Measurements from ENCODE around the gene MCTP1.

MCTP1 gene

DNA sequence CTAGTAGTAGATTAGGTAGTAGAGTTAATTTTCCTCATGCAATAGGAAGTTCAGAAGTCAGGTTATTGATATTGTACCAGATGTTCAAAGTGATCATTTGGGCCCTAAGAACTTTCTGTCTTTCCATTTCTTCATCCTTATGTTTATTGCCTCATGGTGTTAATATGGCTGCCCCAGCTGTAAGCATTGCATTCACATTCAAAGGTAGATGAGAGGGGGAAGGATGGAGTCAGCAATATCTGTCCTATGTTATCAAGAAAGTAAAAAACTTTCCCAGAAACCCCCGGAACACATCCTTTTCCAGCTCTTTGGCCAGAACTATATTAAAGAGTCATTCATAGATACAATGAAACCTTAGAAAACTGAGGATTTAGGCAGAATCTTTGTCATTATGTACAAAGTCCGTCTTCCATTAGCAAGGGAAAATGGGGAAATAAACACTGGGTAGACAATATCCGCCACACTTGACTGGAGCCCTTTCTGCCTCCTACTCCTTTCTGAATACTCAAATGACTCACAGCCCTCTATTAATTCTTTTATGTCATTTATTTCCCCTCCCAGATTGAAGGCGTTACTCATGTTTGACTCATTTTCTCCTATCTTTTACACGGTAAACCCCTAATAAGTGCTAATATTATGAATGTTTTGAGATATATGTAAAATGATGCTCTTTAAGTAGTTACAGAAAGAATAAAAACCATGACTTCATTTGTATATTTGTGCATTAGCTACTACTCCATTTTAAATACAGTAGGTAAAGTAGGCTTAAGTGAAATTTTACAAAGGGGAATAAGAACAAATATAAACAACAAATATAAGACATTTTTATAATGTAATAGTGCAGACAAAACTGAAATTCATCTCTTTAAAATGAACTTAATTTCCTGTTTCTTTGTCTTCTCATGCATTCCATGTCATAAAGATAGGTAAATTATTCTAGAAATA is 538.8 kb downstream of the MCTP1 start:
- no peak for DNase-seq

DNA sequence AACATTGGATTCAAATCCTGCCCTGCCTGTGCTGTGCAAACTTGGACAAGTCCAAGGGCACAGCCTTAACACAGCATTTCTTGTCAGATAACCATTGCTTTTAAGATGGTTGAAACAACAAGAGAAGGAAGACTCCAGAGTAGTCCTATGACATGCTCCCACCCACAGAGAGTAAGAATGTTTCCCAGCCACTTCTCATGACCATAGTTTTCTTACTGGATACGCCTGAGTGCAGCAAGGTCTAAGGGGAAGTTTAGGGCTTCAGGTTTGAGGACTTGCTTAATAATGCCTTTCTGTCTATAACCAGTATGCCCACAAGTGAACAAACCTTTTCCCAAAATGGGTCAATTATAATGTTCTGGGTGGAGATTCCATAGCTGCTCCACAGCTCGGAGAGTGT is 540.0 kb downstream of the MCTP1 start:
- DNase-seq = no peak

DNA sequence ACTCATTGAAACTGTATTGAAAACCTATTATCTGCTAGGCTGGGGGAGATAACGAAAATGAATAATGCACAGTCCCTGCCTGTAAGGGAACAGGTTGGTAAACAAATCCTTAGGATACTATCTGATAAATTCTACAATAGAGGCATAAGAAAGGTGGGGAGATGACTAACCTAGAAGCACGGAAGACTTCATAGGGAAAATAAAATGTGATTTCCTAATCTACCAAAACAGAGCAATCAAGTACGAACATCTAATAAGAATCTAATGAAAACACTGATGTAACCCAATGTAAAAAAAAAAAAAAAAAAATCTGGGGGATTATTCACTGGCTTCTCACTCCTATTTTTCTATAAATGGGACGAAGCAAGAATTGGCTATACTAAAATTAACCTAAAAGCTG is 542.0 kb downstream of the MCTP1 start:
- no peak for DNase-seq

DNA sequence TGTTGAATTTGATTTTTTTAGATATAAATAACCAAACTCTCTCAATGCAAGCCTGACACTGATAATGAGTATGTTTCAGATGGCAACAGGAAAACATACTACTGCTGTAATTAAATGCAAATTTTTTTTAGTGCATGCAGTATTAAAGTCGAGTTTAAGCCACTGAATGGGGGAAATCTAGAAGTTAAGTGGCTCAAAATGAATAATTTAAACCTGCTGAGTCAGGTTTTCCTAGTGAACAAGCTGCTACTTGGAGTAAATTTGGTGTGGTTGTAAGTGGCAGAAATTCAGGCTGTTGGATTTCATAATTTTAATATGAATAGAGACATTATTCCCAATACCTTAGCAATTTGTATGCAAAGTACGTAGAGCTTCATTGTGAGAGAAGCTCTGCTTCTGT is 544.6 kb downstream of the MCTP1 start:
- no peak for DNase-seq

DNA sequence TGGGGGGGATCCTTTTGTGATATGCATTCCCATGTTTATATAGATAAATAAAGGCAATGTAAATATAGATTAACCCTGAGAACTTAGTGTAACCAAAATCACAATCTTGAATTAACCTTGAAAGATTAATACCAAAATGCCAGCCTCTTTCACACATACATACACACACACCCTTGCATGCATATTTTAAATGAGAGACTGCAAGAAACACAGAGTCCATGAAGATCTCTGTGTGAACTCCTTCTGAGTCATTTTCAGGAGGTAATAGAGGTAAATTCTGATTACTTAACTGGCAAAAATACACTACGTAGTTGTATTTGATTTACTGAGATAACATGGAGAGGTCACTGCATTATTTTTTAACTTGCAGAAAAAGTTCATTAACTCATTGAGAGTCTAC is 548.4 kb downstream of the MCTP1 start:
- no peak for DNase-seq

DNA sequence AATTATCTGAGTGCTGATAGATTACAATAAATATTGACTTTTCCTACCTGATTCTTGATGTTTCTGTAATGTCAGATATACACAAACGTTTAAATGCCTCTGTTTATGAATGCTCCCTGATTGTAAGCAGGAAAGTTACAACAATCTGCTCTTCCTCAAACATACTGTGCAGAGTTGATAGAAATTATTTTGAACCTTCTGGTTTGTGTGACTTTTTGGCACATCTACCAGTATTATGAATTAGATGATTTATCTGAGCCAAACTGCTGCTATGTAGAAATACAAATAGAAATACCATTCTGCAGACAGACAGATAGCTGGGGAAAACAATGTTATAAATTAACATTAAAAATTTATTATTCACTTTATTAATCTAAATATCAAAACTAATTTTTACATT is 553.4 kb downstream of the MCTP1 start:
- no peak for DNase-seq

DNA sequence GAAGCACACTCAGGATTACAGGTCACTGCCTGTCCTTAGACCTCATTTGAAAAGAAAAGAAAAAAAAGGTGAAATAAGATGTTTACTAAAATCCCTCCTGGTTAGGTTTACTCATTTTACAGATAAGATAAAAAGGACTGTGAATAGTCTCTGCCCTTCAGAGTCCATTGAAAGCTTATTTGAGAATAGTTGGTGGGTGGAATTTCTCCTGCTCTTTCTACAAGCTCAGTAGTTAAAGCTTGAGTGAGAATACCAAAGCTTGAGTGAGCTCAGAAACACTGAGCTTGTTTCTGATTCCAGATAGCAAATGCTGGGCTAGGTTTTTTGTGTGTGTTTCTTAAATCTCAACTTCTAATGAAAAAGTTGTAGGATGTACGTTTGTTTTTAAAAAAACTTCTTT is 559.8 kb downstream of the MCTP1 start:
- DNase-seq = no peak

DNA sequence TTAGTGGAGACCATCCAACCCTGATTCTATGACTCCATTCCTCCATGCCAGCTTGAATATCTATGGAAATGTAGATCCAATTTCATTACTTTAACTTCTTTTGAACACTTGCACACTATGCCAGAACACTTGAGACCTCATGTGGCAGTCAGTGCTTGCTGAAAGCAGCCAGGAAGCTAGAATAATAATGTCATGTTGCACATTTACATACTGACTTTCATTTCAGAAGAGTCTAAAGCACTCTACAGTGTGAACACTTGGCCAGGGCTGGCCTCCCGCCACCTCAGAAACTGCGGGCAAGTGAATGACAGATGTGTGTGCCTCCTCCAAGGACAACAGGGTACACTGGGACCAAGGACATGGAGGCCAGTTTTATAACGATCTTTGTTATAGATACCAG is 569.1 kb downstream of the MCTP1 start:
- DNase-seq = no peak

DNA sequence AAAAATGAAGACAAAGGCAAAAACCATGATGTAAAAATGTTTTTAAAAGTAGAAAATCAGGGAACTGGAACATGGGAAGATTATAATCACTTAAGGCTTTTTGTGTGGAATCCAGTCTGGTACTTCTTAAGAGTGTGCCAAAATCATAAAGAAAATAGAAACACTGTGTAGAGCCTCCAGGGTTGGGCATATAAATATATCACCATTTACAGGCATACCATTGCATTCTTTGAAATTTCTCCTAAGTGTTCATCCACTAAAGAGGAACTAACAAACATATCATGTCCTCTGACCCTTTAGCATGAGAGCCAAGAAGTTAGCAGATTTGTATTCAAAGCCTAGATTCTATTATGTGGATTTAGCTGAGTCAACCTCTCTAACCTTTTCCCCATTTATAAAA is 573.1 kb downstream of the MCTP1 start:
- DNase-seq = no peak

DNA sequence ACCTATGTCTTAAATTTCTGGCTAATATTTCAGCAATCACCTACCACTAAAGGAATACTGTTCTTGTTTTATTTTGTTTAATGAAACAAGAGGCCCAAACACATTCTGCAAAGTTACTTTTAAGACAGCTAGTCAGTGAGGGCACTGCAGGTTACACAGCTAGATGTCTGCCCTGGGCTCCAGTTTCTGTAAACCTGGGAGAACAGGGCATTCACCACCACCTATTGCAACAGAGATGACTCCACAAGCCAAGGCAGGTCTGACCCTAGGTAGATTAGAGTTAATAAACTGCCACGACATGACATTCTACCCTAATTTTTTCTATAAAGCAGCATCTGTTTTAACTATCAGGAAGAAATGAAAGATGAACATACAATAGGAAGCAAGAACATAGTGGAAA is 575.6 kb downstream of the MCTP1 start:
- DNase-seq = no peak

DNA sequence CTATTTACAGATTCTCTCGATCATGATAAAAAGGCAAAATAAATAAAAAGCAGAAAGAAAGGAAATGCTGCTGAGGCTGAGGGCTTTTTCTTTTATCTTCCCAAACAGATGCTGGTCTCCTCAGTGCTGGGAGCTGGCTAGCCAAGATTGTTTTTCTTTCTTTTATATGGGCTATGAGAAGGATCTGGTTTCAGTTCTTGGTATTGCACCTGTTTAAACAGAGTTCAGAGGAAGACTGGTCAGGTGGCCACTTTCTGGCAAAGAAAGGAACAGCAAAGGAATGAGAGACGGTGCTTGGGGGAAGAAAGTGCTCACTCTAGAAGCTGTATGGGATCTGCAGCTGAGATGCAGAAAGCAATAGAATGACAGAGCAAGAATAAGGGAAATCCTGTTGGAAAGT is 577.5 kb downstream of the MCTP1 start:
- no peak for DNase-seq

DNA sequence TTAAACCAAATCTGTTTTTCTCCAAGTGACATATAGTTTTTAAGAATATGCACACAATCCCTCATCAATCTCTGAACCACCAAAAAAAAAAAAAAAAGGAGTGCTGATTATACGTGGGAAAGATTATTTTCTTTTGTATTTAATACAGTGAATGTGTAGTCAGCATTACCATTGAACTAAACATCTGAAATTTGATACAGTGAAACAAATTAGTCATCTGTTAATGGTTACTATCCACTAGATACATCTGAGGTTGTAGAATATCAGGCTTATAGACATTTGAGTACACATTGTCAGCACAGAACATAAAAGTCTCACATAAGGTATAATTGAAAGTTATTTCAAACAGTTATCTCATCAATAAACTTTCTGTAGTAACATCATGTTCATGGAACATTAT is 579.5 kb downstream of the MCTP1 start:
- DNase-seq = no peak

DNA sequence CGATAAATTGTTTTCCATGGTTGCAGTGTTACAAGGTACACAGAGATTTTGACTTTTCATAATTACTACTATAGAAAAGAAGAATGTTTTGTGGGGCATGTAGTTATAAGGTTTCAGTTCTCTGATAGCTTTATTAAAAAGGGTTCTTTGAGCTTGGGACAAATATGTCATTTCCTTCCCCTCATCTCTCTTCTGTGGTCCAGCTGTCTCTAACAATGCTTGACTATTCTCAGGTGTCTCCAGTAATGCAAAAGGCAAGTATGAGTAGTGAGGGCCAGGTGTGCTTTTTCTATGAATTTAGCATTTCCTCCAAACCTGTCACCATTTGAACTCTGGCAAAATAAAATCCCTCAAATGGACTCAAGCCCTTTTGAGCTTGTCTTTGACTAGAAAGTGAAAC is 582.2 kb downstream of the MCTP1 start:
- DNase-seq = no peak

DNA sequence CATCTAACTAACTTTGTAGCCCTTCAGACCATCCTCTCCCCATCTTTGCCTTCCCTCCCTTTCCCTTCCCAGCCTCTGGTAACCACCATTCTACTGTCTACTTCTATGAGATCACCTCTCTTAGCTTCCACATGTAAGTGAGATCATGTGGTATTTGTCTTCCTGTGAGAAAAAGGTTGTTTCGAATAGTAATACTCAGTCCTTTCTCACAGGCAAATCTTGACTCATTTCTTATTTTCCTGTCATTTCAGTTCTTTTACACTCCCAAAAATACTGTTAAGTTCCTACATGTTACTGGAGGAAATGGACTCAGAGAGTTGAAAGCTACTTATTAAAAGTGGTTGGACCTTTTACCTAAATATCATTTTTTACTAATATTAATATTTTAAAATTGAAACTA is 584.3 kb downstream of the MCTP1 start:
- DNase-seq = no peak

DNA sequence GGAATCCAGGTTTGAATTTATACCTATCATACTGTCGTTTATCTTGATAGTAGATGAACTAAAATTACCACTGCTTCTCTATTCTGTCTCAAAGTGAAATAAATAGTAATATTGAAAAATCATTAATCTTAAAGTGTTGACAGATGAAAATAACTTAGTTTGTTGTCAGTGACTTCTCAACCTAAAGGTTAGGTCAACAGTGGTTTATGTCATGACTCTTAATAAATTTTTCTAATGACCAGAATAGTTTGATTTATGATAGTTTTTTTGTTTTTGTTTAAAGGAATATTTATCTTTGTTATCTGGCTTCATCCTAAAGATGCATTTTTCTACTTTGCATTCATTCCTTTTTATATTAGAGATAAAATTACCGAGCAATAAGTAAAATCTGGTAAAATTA is 585.3 kb downstream of the MCTP1 start:
- DNase-seq = no peak

DNA sequence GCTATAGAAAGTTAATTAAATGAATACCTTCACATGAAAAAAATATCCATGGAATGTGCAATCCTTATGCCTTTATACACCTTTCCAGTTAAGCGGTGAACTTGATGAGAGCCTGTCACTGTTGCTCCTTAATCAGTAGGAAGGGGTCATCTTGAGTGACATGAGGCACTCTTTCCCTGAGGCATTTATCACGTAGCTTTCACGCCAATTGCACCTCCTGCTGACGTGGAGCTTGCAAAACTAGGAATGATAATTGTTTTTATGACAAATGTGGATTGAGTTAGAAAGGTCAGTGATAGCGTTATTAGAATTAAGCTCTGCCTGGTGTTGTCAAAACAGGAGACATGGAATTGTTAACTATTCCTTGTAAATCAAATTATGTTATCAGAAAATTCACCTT is 586.7 kb downstream of the MCTP1 start:
- DNase-seq = no peak

DNA sequence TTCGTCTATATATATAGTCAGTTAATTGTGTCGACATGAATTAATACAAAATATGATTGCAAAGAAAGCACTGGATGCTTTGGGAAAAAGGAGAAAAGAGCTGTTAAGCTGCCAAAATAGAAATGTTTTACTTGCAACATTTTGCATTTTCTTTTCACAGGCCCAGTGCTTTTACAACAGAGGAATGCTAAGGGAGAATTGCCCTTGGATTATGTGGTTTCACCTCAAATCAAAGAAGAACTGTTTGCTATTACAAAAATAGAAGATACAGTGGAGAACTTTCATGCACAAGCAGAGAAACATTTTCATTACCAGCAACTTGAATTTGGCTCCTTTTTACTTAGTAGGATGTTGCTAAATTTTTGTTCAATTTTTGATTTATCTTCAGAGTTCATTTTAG is 590.2 kb downstream of the MCTP1 start:
- no peak for DNase-seq

DNA sequence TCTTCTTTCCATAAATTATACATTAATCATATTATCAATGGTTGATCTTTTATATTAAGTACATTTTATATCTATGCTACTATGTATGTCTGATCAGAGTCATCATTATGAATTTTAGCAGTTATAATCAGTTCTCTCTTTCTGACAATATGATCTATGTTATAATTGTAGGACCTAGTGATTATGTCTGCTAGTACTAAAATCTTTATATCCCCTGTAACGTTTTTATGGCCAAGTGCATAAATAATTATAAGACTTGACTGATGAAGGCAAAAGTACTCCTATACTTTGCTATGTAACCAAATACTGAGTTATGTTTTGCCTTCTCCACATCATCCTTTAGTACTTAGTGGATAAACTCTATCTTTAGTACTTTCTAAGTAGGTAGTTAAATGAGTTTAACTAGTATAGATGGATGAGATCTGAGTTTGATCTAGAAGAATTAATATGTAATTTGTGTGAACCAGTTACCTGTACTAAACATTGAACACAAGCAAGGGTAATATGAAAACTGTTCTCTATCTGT is 591.0 kb downstream of the MCTP1 start:
- DNase-seq = no peak

DNA sequence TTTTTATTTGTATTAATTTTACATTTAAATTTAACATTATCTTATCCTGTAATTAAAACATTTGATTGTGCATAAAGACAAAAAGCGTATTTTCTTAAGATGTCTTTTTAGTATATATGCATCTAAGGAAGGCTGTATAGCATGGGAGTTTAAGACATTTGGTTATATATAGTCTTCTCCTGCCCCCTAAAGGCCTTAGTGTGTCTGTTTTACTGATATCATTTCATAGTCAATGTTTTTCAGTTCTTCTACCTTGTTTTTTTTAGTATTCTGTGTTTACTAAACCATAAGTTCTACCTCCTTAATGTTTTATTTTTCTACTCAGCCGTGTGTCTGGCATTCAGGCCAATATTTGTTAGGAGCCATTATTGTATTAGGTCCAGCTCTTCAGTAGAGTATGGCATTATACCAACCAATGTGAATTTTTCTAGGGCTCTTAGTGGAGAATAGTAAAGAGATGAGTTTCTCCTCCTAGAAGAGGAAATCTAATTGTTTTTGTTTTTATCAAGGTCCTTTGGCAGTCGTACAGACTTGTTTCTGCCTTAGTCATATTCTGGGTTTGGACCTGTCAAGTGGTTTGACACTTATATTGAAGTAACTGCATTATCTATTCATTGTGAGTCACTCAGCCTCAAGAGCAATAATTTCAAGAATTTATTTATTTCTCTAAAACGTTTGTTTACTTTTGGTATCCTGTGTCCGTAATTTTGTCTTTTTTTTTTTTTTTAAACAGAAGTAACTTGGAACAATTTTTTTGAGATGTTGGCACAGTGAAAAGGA is 591.7 kb downstream of the MCTP1 start:
- no peak for DNase-seq

DNA sequence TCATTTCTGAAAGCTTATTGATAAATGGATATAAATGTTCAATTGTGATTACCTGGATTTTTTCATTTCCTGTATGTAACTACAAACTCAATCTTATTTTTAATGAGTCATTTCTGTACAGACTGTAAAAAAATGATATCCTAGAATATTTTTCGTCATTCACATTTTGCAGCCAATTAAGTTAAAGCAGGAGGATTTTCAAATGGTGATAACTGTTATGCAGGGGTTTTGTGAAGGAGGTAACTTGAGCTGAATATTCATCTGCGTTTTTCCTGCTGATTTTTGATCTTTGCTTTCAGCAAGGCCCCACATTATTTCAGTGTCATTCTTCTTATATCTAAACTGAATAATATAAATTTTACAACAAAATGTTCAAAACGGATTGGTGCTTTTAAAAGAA is 592.3 kb downstream of the MCTP1 start:
- no peak for DNase-seq

DNA sequence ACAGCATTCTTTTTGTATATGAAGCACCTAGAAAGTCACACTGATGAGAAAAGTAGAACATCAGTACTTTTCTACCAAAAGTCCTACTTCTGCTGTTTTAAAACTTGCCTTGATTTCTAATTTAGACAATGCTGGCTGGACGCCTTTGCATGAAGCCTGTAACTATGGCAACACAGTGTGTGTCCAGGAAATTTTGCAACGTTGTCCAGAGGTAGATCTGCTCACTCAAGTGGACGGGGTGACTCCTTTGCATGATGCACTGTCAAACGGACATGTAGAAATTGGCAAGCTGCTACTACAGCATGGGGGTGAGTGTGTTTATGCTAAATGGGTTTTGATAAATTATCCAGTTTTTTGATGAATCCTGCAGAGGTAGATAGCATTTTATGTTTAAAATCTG is 592.9 kb downstream of the MCTP1 start:
- no peak for DNase-seq

DNA sequence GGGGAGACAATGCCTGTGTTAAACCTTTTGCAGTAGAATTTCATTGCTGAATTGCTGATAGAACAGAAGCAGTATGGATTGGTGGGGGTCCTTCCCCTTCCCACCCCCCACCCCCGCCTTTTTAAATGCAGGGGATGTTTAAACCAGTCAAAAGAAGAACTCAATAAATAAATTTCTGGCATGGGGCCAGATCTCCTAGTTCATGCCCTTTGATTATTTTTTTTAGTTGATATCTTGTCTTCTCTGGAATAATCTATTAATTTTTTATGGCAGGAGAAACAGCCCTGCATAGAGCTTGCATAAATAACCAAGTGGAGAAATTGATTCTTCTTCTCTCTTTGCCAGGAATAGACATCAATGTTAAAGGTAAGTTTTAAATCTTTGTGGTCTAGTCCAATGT is 593.6 kb downstream of the MCTP1 start:
- DNase-seq = no peak

DNA sequence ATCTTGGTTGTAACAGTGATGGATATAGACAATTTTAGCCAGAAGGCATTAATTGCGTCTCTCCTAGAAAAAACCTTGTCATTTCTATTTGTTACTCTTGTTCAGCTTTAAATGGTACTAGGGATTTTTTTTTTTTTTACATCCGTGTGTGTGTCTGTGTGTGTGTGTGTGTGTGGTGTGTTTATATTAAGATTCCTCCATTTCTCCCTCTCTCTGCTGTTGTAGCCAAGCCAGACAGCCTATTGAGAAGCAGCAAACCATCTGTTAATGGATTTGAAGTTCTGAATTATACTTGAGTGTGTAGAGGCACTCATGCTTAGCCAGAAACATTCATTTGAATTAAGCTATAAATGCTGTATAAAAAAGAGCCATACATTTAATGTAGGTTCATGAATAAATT is 594.1 kb downstream of the MCTP1 start:
- DNase-seq = no peak

DNA sequence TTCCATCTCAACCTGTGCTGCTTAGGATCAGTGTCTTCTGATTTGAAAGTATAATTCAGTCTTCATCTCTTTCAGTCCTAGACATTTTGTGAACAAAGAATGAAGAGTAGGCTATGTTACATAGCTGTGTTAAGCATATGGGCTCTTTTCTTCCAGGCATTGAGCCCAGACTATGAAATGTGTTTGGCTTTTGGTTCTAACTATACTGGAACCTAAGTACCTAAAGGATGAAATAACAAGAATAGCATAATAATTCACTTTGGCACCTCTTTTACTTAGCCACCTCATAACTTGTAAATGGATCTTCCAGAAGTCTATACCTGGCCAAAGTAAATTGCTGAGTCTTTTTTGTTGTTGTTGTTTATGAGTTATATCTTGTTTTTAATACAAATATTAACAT is 595.0 kb downstream of the MCTP1 start:
- no peak for DNase-seq
